Measurements from ENCODE around the gene ATF2. TPM values are rescaled to one million over a fixed set of nuclear protein-coding genes. Genes with fewer than 3 reads are reported as not detected.

Gene ATF2
- total and polyA plus RNA-seq, 2 donors (not counting 1 experiment from before 2014, with no cell fraction given), result 23.6 to 66.8 TPM

DNA sequence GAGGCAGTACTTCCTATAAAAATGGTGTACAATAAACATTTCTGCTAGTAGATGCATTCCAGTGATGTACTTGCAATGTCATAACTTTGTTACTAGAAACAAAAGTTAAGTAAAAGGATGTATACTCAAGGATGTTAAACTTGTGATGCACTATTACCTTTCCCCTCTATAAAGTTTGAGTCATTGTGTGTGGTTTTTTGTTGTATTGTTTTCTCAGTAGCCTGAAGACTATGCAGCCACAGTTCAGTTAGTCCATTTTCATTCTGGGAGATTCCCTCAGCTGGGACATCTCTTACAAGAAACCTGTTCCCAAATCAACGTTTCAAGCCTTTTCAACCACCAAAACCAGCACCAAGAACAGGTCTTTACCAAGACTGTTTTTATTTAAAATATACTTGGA is 7.9 kb upstream of the ATF2 start:
- TF ChIP-seq EZH2 (IDR thresholded peaks at IDR 0.05; ENCODE audit: borderline replicate concordance, insufficient read depth, low read depth, low read length, poor library complexity, severe bottlenecking), result no peak
- H3K4me1 ChIP-seq (ENCODE audit: control insufficient read depth in 2 of 2, insufficient read depth in 2 of 2, low read length in 2 of 2), result peaks cover 5 to 10% of the 10 kb centered on the region in 2 donors
- POLR2A ChIA-PET, result no interaction called here
- H3K79me2 ChIP-seq (ENCODE audit: control insufficient read depth, insufficient read depth, low read length), result peaks cover 17% of the 10 kb centered on the region
- Mint-ChIP-seq H3K4me3 (no peak overlapping the region), H3K27me3 (no peaks in the 10 kb centered on the region), H3K27ac (no peak overlapping the region), H3K4me1 (peaks cover 8% of the 10 kb centered on the region), H3K9me3 (ENCODE audit: insufficient read depth) (no peaks in the 10 kb centered on the region)
- CTCF ChIA-PET, result no interaction called here
- peaks cover 17% of the 10 kb centered on the region for H4K20me1 ChIP-seq (ENCODE audit: control insufficient read depth, insufficient read depth, low read length, poor library complexity, severe bottlenecking)
- no peak for ATAC-seq (ENCODE audit: low read depth)
- WGBS (ENCODE audit: insufficient coverage), result no CpG with 5 or more reads among the region's 1 CpG
- peaks cover 5 to 42% of the 10 kb centered on the region in 2 experiments for H3K36me3 ChIP-seq (replicated peaks in 1 of 2; ENCODE audit: control extremely low read depth in 1 of 2, control insufficient read depth in 1 of 2, extremely low read depth in 1 of 2, insufficient read depth in 2 of 2, low read length in 1 of 2)
- H3K9ac ChIP-seq (ENCODE audit: low read length), result no peak overlapping the region
- H3K27me3 ChIP-seq (replicated peaks in 1 of 4; ENCODE audit: control extremely low read depth in 1 of 4, control insufficient read depth in 3 of 4, insufficient read depth in 4 of 4, low read length in 3 of 4), result no peaks in the 10 kb centered on the region
- H3K4me2 ChIP-seq (replicated peaks; ENCODE audit: low read depth, low read length, poor library complexity, severe bottlenecking), result no peak overlapping the region
- H2AFZ ChIP-seq (ENCODE audit: insufficient read depth, low read depth, low read length, poor library complexity, severe bottlenecking), result no peak overlapping the region
- no peak for DNase-seq
- no peak overlapping the region for H3K4me3 ChIP-seq (ENCODE audit: control extremely low read depth in 1 of 5, extremely low read depth in 1 of 5, insufficient read depth in 1 of 5, low read depth in 2 of 5, low read length in 4 of 5)
- intact Hi-C loops (cut with micrococcal nuclease), result no loop called here
- no peaks in the 10 kb centered on the region for H3K9me3 ChIP-seq (ENCODE audit: control extremely low read depth in 1 of 3, control insufficient read depth in 2 of 3, insufficient read depth in 1 of 3, low read length in 2 of 3)
- no peak overlapping the region for H3K27ac ChIP-seq (ENCODE audit: low read length in 2 of 2)

- no peak for ATAC-seq (ENCODE audit: low read depth)
- CTCF ChIA-PET, result interaction anchor here (1.0 kb wide), 1 partner anchor 11 kb away, joined by 3 read pairs; no protein-coding TSS in a partner anchor
Observed at GRCh38 chr2:175175320-175175719, 7.3 kb upstream of the ATF2 start.

More at GRCh38 chr2:175175320-175175719, 7.3 kb upstream of the ATF2 start:
- Mint-ChIP-seq H3K9me3 (ENCODE audit: insufficient read depth) (no peaks in the 10 kb centered on the region), H3K4me3 (no peak overlapping the region), H3K27ac (no peak overlapping the region), H3K27me3 (no peaks in the 10 kb centered on the region), H3K4me1 (peaks cover 7% of the 10 kb centered on the region)
- no peaks in the 10 kb centered on the region for H3K27me3 ChIP-seq (replicated peaks in 1 of 4; ENCODE audit: control extremely low read depth in 1 of 4, control insufficient read depth in 3 of 4, insufficient read depth in 4 of 4, low read length in 3 of 4)
- intact Hi-C loops (cut with micrococcal nuclease), result no loop called here
- H3K79me2 ChIP-seq (ENCODE audit: control insufficient read depth, insufficient read depth, low read length), result peaks cover 13% of the 10 kb centered on the region
- H3K4me1 ChIP-seq (ENCODE audit: control insufficient read depth in 2 of 2, insufficient read depth in 2 of 2, low read length in 2 of 2), result peaks cover under 1 to 6% of the 10 kb centered on the region in 2 donors
- no peak overlapping the region for H3K4me2 ChIP-seq (replicated peaks; ENCODE audit: low read depth, low read length, poor library complexity, severe bottlenecking)
- TF ChIP-seq, protein P1, sequence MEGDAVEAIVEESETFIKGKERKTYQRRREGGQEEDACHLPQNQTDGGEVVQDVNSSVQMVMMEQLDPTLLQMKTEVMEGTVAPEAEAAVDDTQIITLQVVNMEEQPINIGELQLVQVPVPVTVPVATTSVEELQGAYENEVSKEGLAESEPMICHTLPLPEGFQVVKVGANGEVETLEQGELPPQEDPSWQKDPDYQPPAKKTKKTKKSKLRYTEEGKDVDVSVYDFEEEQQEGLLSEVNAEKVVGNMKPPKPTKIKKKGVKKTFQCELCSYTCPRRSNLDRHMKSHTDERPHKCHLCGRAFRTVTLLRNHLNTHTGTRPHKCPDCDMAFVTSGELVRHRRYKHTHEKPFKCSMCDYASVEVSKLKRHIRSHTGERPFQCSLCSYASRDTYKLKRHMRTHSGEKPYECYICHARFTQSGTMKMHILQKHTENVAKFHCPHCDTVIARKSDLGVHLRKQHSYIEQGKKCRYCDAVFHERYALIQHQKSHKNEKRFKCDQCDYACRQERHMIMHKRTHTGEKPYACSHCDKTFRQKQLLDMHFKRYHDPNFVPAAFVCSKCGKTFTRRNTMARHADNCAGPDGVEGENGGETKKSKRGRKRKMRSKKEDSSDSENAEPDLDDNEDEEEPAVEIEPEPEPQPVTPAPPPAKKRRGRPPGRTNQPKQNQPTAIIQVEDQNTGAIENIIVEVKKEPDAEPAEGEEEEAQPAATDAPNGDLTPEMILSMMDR (IDR thresholded peaks at IDR 0.05), result no peak
- no peak for TF ChIP-seq EZH2 (IDR thresholded peaks at IDR 0.05; ENCODE audit: borderline replicate concordance, insufficient read depth, low read depth, low read length, poor library complexity, severe bottlenecking)
- WGBS (ENCODE audit: insufficient coverage), result no CpG with 5 or more reads among the region's 2 CpGs
- no peak overlapping the region for H3K27ac ChIP-seq (ENCODE audit: low read length in 2 of 2)
- no peak overlapping the region for H3K9ac ChIP-seq (ENCODE audit: low read length)
- no peak overlapping the region for H2AFZ ChIP-seq (ENCODE audit: insufficient read depth, low read depth, low read length, poor library complexity, severe bottlenecking)
- H3K4me3 ChIP-seq (ENCODE audit: control extremely low read depth in 1 of 5, extremely low read depth in 1 of 5, insufficient read depth in 1 of 5, low read depth in 2 of 5, low read length in 4 of 5), result no peak overlapping the region
- no peaks in the 10 kb centered on the region for H3K9me3 ChIP-seq (ENCODE audit: control extremely low read depth in 1 of 3, control insufficient read depth in 2 of 3, insufficient read depth in 1 of 3, low read length in 2 of 3)
- peaks cover 5 to 42% of the 10 kb centered on the region in 2 experiments for H3K36me3 ChIP-seq (replicated peaks in 1 of 2; ENCODE audit: control extremely low read depth in 1 of 2, control insufficient read depth in 1 of 2, extremely low read depth in 1 of 2, insufficient read depth in 2 of 2, low read length in 1 of 2)
- H4K20me1 ChIP-seq (ENCODE audit: control insufficient read depth, insufficient read depth, low read length, poor library complexity, severe bottlenecking), result peaks cover 17% of the 10 kb centered on the region
- POLR2A ChIA-PET, result no interaction called here
- no peak for DNase-seq
